ENCODE data around the gene HOXA9. TPM values are rescaled to one million over a fixed set of nuclear protein-coding genes. Genes with fewer than 3 reads are reported as not detected.
A peak's percentile ranks its signal among the peaks of the same experiment; 100 is the strongest.

The HOXA9 gene
- total RNA-seq, 1 donor from 2014 or later = not detected

GRCh38 chr7:27211764-27212204 is 46.4 kb upstream of the HOXA9 start:
- H3K9me3 ChIP-seq (ENCODE audit: insufficient read depth, low read depth, low read length) = no peaks in the 10 kb centered on the region
- H3K9me3 Mint-ChIP-seq (ENCODE audit: unreplicated experiment) = peaks cover 7% of the 10 kb centered on the region
- peaks cover 7% of the 10 kb centered on the region for H4K20me1 ChIP-seq (ENCODE audit: insufficient read depth, low read length)
- H3K4me1 ChIP-seq (ENCODE audit: insufficient read depth, low read length) = peaks cover 5% of the 10 kb centered on the region
- no peak overlapping the region for H3K4me3 Mint-ChIP-seq (ENCODE audit: unreplicated experiment)
- FAIRE-seq = no peak
- H3K36me3 Mint-ChIP-seq (ENCODE audit: low read depth, unreplicated experiment) = peaks cover 3% of the 10 kb centered on the region
- H3K4me2 ChIP-seq (ENCODE audit: low read length) = no peak overlapping the region
- no peak overlapping the region for H3K9ac ChIP-seq (ENCODE audit: low read length)
- peaks cover 100% of the 10 kb centered on the region for H3K27me3 ChIP-seq (ENCODE audit: insufficient read depth, low read length)
- H3K4me3 ChIP-seq (ENCODE audit: insufficient read depth, low read depth, low read length) = no peak overlapping the region
- H3K4me1 Mint-ChIP-seq (ENCODE audit: low read depth, unreplicated experiment) = no peaks in the 10 kb centered on the region
- H3K27me3 Mint-ChIP-seq (ENCODE audit: low read depth, unreplicated experiment) = peaks cover 92% of the 10 kb centered on the region
- H3K36me3 ChIP-seq (ENCODE audit: insufficient read depth, low read length) = no peaks in the 10 kb centered on the region
- H3K27ac Mint-ChIP-seq (ENCODE audit: unreplicated experiment) = no peak overlapping the region
- DNase-seq (ENCODE audit: low read depth) = no peak
- no peak overlapping the region for H3K27ac ChIP-seq (ENCODE audit: low read depth, low read length)
- TF ChIP-seq CTCF (IDR thresholded peaks at IDR 0.05; ENCODE audit: insufficient read depth, low read depth, low read length) = no peak
- no peak for TF ChIP-seq EZH2 (IDR thresholded peaks at IDR 0.05; ENCODE audit: insufficient read depth, low read length)
- H2AFZ ChIP-seq (ENCODE audit: low read depth, low read length) = no peak overlapping the region
- H3K79me2 ChIP-seq (ENCODE audit: insufficient read depth, low read length) = no peaks in the 10 kb centered on the region

- Mint-ChIP-seq H3K4me3 (ENCODE audit: unreplicated experiment) (no peak overlapping the region), H3K9me3 (ENCODE audit: unreplicated experiment) (peaks cover 7% of the 10 kb centered on the region), H3K27me3 (ENCODE audit: low read depth, unreplicated experiment) (peaks cover 92% of the 10 kb centered on the region), H3K27ac (ENCODE audit: unreplicated experiment) (no peak overlapping the region), H3K4me1 (ENCODE audit: low read depth, unreplicated experiment) (no peaks in the 10 kb centered on the region), H3K36me3 (ENCODE audit: low read depth, unreplicated experiment) (peaks cover 3% of the 10 kb centered on the region)
- no peak overlapping the region for H3K9ac ChIP-seq (ENCODE audit: low read length)
- DNase-seq (ENCODE audit: low read depth) (no peak), FAIRE-seq (no peak)
- H2AFZ ChIP-seq (ENCODE audit: low read depth, low read length) = no peak overlapping the region
- peaks cover 100% of the 10 kb centered on the region for H3K27me3 ChIP-seq (ENCODE audit: insufficient read depth, low read length)
- H3K9me3 ChIP-seq (ENCODE audit: insufficient read depth, low read depth, low read length) = no peaks in the 10 kb centered on the region
- no peaks in the 10 kb centered on the region for H3K79me2 ChIP-seq (ENCODE audit: insufficient read depth, low read length)
- no peak overlapping the region for H3K27ac ChIP-seq (ENCODE audit: low read depth, low read length)
- no peak for TF ChIP-seq EZH2 (IDR thresholded peaks at IDR 0.05; ENCODE audit: insufficient read depth, low read length)
- no peak for TF ChIP-seq CTCF (IDR thresholded peaks at IDR 0.05; ENCODE audit: insufficient read depth, low read depth, low read length)
- H4K20me1 ChIP-seq (ENCODE audit: insufficient read depth, low read length) = peaks cover 4% of the 10 kb centered on the region
- H3K4me2 ChIP-seq (ENCODE audit: low read length) = peak overlapping the region; percentile 82
- H3K4me1 ChIP-seq (ENCODE audit: insufficient read depth, low read length) = peaks cover 5% of the 10 kb centered on the region
- no peaks in the 10 kb centered on the region for H3K36me3 ChIP-seq (ENCODE audit: insufficient read depth, low read length)
- no peak overlapping the region for H3K4me3 ChIP-seq (ENCODE audit: insufficient read depth, low read depth, low read length)
These were observed 45.7 kb upstream of the HOXA9 start for GRCh38 chr7:27211084-27211446.

- Mint-ChIP-seq H3K27ac (ENCODE audit: unreplicated experiment) (peak overlapping the region; percentile 18), H3K27me3 (ENCODE audit: low read depth, unreplicated experiment) (peaks cover 92% of the 10 kb centered on the region), H3K9me3 (ENCODE audit: unreplicated experiment) (peaks cover 4% of the 10 kb centered on the region), H3K4me3 (ENCODE audit: unreplicated experiment) (peak overlapping the region; percentile 36), H3K4me1 (ENCODE audit: low read depth, unreplicated experiment) (no peaks in the 10 kb centered on the region), H3K36me3 (ENCODE audit: low read depth, unreplicated experiment) (peaks cover 3% of the 10 kb centered on the region)
- H3K36me3 ChIP-seq (ENCODE audit: insufficient read depth, low read length) = no peaks in the 10 kb centered on the region
- FAIRE-seq = no peak
- peak overlapping the region; percentile 8 for H3K4me3 ChIP-seq (ENCODE audit: insufficient read depth, low read depth, low read length)
- peak overlapping the region; percentile 48 for H2AFZ ChIP-seq (ENCODE audit: low read depth, low read length)
- H3K79me2 ChIP-seq (ENCODE audit: insufficient read depth, low read length) = no peaks in the 10 kb centered on the region
- no peak overlapping the region for H3K9ac ChIP-seq (ENCODE audit: low read length)
- H3K4me1 ChIP-seq (ENCODE audit: insufficient read depth, low read length) = peaks cover 5% of the 10 kb centered on the region
- DNase-seq (ENCODE audit: low read depth) = no peak
- peak; percentile 68 for TF ChIP-seq EZH2 (IDR thresholded peaks at IDR 0.05; ENCODE audit: insufficient read depth, low read length)
- peak; percentile 52 for TF ChIP-seq CTCF (IDR thresholded peaks at IDR 0.05; ENCODE audit: insufficient read depth, low read depth, low read length)
- no peak overlapping the region for H3K27ac ChIP-seq (ENCODE audit: low read depth, low read length)
- peaks cover 4% of the 10 kb centered on the region for H4K20me1 ChIP-seq (ENCODE audit: insufficient read depth, low read length)
- H3K9me3 ChIP-seq (ENCODE audit: insufficient read depth, low read depth, low read length) = no peaks in the 10 kb centered on the region
- peaks cover 100% of the 10 kb centered on the region for H3K27me3 ChIP-seq (ENCODE audit: insufficient read depth, low read length)
- H3K4me2 ChIP-seq (ENCODE audit: low read length) = peak overlapping the region; percentile 82
These were observed 45.2 kb upstream of the HOXA9 start for GRCh38 chr7:27210441-27211083.

Measured in astrocyte (in vitro differentiated cells and primary cell).